ENCODE results near the gene NHLRC1.

The NHLRC1 gene

GRCh38 chr6:18080544-18080943 is 41.9 kb downstream of the NHLRC1 start:
- DNase-seq: no peak

- DNase-seq: no peak
Observed at GRCh38 chr6:18078866-18079265, 43.6 kb downstream of the NHLRC1 start.

GRCh38 chr6:18076231-18076630 is 46.2 kb downstream of the NHLRC1 start:
- no peak for DNase-seq

GRCh38 chr6:18072841-18073240 is 49.6 kb downstream of the NHLRC1 start:
- DNase-seq: no peak

- DNase-seq: no peak
Observed at GRCh38 chr6:18070486-18070885, 52.0 kb downstream of the NHLRC1 start.
